ENCODE data around the gene LSM5.
"Not testable (repeated sequence)": the region's sequence is repeated elsewhere in the genome, so short reads cannot be mapped to it uniquely, and the experiment has no call there.

Gene LSM5

DNA sequence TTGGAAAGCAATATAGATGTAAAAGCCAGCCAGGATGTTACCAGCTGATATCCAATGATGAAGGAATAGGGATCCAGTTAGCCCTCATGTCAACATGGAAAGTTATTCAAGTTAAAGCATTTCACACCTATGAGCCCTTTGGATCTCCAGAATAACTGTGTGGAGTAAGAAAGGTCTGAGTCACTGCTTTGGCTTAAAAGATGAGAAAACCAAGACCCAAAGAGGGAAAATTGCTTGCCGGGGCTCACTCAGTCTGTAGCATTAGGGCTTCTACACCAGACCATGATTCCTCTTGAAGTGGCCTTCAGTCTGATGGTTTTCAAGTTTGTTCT, 12.6 kb downstream of the LSM5 start:
- DNase-seq (ENCODE audit: extremely low spot score) = no peak
- ChIA-PET CTCF (interaction anchor here (0.7 kb wide), 1 partner anchor 114 kb away, joined by 5 read pairs; no protein-coding TSS in a partner anchor), POLR2A (no interaction called here)
- TF ChIP-seq FOXK2 (IDR thresholded peaks at IDR 0.05) = no peak
- TF ChIP-seq ARNT (IDR thresholded peaks at IDR 0.05) = no peak
- no peak for TF ChIP-seq SUZ12 (IDR thresholded peaks at IDR 0.05)
- no peak for TF ChIP-seq PKNOX1 (IDR thresholded peaks at IDR 0.05)
- TF ChIP-seq SP1 (IDR thresholded peaks at IDR 0.05) = no peak
- TF ChIP-seq NFRKB (IDR thresholded peaks at IDR 0.05) = no peak
- no peak for TF ChIP-seq ELF4 (IDR thresholded peaks at IDR 0.05)
- TF ChIP-seq FOXA1 (IDR thresholded peaks at IDR 0.05) = no peak
- no peak for TF ChIP-seq TARDBP (IDR thresholded peaks at IDR 0.05)
- TF ChIP-seq LEF1 (IDR thresholded peaks at IDR 0.05; ENCODE audit: borderline replicate concordance) = no peak
- no peak for TF ChIP-seq HDGF (IDR thresholded peaks at IDR 0.05; ENCODE audit: borderline replicate concordance)
- no peak for TF ChIP-seq BHLHE40 (IDR thresholded peaks at IDR 0.05; ENCODE audit: borderline replicate concordance)
- TF ChIP-seq FOXM1 (IDR thresholded peaks at IDR 0.05; ENCODE audit: borderline replicate concordance) = no peak
- no peak for TF ChIP-seq ZNF384 (IDR thresholded peaks at IDR 0.05)
- TF ChIP-seq CTBP1 (IDR thresholded peaks at IDR 0.05; ENCODE audit: borderline replicate concordance) = no peak
- TF ChIP-seq L3MBTL2 (conservative IDR thresholded peaks at IDR 0.05) = no peak

DNA sequence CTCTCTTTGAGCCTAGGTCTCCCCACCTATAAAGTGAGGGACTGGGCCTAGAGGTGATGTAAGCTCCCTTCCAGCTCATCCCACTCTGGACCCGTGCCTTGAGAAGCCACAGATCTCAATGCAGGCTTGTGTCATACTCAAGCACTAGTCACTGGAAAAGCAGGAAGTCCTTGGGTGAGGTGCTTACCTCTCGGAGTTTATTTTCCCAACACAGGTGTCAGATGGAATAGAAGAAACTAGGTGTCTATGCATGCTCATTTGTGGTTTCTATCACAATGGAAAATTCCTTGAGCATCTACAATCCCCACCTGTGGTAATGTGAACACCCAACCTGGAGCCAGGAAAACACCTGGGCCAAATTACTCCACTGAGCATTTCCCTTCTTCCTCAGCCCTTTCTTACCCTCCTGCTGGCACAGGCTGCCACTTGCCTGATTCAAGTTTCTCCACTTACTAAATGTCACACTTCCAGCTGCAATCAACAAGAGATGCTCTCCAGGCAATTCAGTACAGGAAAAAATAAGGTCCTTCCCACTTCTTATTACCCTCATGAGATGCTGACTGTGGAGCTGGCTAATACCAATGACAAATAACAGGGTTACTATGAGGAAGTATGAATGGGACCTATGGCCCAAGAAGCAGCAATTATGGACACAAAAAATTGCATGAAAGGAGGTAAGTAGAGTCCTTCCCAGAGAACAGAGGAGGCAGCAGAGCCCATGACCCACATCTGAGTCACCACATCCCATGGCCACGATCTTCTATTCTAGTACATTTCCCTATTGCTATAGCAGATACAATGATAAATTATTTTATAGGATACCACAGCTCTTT, 13.1 kb downstream of the LSM5 start:
- no peak for DNase-seq (ENCODE audit: extremely low spot score)
- ChIA-PET CTCF (no interaction called here), POLR2A (no interaction called here)
- TF ChIP-seq FOXK2 (IDR thresholded peaks at IDR 0.05) = no peak
- TF ChIP-seq ELF4 (IDR thresholded peaks at IDR 0.05) = no peak
- no peak for TF ChIP-seq NFRKB (IDR thresholded peaks at IDR 0.05)
- no peak for TF ChIP-seq PKNOX1 (IDR thresholded peaks at IDR 0.05)
- TF ChIP-seq CTBP1 (IDR thresholded peaks at IDR 0.05; ENCODE audit: borderline replicate concordance) = no peak
- no peak for TF ChIP-seq BHLHE40 (IDR thresholded peaks at IDR 0.05; ENCODE audit: borderline replicate concordance)
- no peak for TF ChIP-seq ZNF384 (IDR thresholded peaks at IDR 0.05)
- TF ChIP-seq L3MBTL2 (conservative IDR thresholded peaks at IDR 0.05) = no peak
- TF ChIP-seq HDGF (IDR thresholded peaks at IDR 0.05; ENCODE audit: borderline replicate concordance) = no peak
- no peak for TF ChIP-seq SUZ12 (IDR thresholded peaks at IDR 0.05)
- no peak for TF ChIP-seq LEF1 (IDR thresholded peaks at IDR 0.05; ENCODE audit: borderline replicate concordance)
- TF ChIP-seq TARDBP (IDR thresholded peaks at IDR 0.05) = no peak
- TF ChIP-seq ARNT (IDR thresholded peaks at IDR 0.05) = no peak

- ChIA-PET CTCF (interaction anchor here (0.6 kb wide), 1 partner anchor 741 kb away, joined by 3 read pairs; no protein-coding TSS in a partner anchor), POLR2A (no interaction called here)
- no peak for DNase-seq (ENCODE audit: extremely low spot score)
- TF ChIP-seq FOXK2 (IDR thresholded peaks at IDR 0.05) = no peak
Observed at GRCh38 chr7:32474008-32474407, 16.2 kb downstream of the LSM5 start.

DNA sequence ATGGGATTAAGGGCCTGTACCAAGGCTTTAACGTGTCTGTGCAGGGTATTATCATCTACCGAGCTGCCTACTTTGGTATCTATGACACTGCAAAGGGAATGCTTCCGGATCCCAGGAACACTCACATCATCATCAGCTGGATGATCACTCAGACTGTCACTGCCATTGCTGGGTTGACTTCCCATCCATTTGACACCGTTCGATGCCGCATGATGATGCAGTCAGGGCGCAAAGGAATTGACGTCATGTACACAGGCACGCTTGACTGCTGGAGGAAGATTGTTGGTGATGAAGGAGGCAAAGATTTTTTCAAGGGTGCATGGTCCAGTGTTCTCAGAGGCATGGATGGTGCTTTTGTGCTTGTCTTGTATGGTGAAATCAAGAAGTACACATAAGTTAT, 18.2 kb downstream of the LSM5 start:
- TF ChIP-seq SP1 (IDR thresholded peaks at IDR 0.05) = no peak
- TF ChIP-seq SUZ12 (IDR thresholded peaks at IDR 0.05) = no peak
- no peak for TF ChIP-seq NFRKB (IDR thresholded peaks at IDR 0.05)
- TF ChIP-seq BHLHE40 (IDR thresholded peaks at IDR 0.05; ENCODE audit: borderline replicate concordance) = no peak
- no peak for TF ChIP-seq HDGF (IDR thresholded peaks at IDR 0.05; ENCODE audit: borderline replicate concordance)
- no peak for TF ChIP-seq FOXM1 (IDR thresholded peaks at IDR 0.05; ENCODE audit: borderline replicate concordance)
- TF ChIP-seq ELF4 (IDR thresholded peaks at IDR 0.05) = no peak
- TF ChIP-seq CTBP1 (IDR thresholded peaks at IDR 0.05; ENCODE audit: borderline replicate concordance) = no peak
- no peak for TF ChIP-seq FOXK2 (IDR thresholded peaks at IDR 0.05)
- TF ChIP-seq FOXA1 (IDR thresholded peaks at IDR 0.05) = no peak
- no peak for TF ChIP-seq LEF1 (IDR thresholded peaks at IDR 0.05; ENCODE audit: borderline replicate concordance)
- no peak for TF ChIP-seq L3MBTL2 (conservative IDR thresholded peaks at IDR 0.05)
- TF ChIP-seq PKNOX1 (IDR thresholded peaks at IDR 0.05) = no peak
- no peak for TF ChIP-seq ZNF384 (IDR thresholded peaks at IDR 0.05)
- no peak for TF ChIP-seq ARNT (IDR thresholded peaks at IDR 0.05)
- no peak for DNase-seq (ENCODE audit: extremely low spot score)
- CTCF ChIA-PET = no interaction called here
- POLR2A ChIA-PET = no interaction called here

DNA sequence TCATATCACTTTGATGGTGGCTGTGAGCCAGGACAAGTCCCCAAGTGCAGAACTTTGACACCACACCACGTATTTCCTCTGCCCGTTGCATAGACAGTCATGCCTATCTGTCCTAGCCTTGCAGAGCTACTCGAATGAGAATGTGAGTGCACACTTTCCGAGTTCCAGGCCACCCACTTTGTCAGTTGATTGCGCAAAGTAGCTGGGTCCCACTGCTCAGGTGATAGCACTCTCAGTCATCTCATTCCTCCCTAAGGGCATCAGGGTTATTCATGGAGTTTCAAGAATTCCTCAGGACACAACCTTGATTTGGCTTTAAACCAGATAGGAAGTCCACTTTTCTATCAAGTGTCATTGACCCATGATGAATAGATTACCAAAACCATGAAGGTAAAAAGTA, 19.3 kb downstream of the LSM5 start:
- ChIA-PET POLR2A (no interaction called here), CTCF (no interaction called here)
- DNase-seq (ENCODE audit: extremely low spot score) = no peak
- TF ChIP-seq ELF4 (IDR thresholded peaks at IDR 0.05) (no peak), ZNF384 (IDR thresholded peaks at IDR 0.05) (no peak)

DNA sequence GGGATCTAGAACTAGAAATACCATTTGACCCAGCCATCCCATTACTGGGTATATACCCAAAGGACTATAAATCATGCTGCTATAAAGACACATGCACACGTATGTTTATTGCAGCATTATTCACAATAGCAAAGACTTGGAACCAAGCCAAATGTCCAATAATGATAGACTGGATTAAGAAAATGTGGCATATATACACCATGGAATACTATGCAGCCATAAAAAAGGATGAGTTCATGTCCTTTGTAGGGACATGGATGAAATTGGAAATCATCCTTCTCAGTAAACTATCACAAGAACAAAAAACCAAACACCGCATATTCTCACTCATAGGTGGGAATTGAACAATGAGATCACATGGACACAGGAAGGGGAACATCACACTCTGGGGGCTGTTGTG, 20.2 kb downstream of the LSM5 start:
- DNase-seq (ENCODE audit: extremely low spot score); POLR2A ChIA-PET; CTCF ChIA-PET: not testable (repeated sequence)

DNA sequence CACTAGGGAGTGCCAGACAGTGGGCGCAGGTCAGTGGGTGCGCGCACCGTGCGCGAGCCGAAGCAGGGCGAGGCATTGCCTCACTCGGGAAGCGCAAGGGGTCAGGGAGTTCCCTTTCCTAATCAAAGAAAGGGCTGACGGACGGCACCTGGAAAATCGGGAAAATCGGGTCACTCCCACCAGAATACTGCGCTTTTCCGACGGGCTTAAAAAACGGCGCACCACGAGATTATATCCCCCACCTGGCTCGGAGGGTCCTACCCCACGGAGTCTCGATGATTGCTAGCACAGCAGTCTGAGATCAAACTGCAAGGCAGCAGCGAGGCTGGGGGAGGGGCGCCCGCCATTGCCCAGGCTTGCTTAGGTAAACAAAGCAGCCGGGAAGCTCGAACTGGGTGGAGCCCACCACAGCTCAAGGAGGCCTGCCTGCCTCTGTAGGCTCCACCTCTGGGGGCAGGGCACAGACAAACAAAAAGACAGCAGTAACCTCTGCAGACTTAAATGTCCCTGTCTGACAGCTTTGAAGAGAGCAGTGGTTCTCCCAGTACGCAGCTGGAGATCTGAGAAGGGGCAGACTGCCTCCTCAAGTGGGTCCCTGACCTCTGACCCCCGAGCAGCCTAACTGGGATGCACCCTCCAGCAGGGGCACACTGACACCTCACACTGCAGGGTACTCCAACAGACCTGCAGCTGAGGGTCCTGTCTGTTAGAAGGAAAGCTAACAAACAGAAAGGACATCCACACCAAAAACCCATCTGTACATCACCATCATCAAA, 25.4 kb downstream of the LSM5 start:
- POLR2A ChIA-PET; CTCF ChIA-PET; DNase-seq (ENCODE audit: extremely low spot score): not testable (repeated sequence)

Data from HEK293T (cell line).